Measurements from ENCODE around the gene NFATC2.

DNA sequence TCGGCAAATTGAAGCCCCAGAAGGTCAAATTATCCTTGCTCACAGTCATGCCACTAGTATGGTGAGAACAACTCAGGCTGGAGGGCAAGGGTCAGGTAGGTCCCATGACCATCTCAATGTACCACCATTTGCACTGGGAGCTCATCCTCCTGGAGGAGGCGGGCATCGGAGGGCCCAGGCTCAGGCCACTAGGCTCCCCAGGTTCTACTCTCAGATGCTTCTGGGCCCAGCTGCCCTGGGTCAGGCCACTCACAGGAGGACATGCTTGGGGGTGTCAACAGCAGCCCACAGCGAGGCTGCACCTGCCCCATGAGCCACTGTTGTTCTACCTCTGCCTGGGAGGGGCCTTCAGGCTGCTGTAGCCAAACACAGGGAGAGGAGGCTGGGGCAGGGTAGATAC lies 39.1 kb downstream of the NFATC2 start:
- TF ChIP-seq POLR2A (IDR thresholded peaks at IDR 0.05) (no peak), POLR2AphosphoS5 (IDR thresholded peaks at IDR 0.05) (no peak)
- TF ChIP-seq, protein P1, sequence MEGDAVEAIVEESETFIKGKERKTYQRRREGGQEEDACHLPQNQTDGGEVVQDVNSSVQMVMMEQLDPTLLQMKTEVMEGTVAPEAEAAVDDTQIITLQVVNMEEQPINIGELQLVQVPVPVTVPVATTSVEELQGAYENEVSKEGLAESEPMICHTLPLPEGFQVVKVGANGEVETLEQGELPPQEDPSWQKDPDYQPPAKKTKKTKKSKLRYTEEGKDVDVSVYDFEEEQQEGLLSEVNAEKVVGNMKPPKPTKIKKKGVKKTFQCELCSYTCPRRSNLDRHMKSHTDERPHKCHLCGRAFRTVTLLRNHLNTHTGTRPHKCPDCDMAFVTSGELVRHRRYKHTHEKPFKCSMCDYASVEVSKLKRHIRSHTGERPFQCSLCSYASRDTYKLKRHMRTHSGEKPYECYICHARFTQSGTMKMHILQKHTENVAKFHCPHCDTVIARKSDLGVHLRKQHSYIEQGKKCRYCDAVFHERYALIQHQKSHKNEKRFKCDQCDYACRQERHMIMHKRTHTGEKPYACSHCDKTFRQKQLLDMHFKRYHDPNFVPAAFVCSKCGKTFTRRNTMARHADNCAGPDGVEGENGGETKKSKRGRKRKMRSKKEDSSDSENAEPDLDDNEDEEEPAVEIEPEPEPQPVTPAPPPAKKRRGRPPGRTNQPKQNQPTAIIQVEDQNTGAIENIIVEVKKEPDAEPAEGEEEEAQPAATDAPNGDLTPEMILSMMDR (IDR thresholded peaks at IDR 0.05): no peak

Measured in breast epithelium (tissue), 3 donors.